HEK293 (cell line): ENCODE measurements around the gene APLNR.

Experiments used
- CTCF ChIA-PET: fragments of 350-600 bp; formaldehyde crosslinking; extraction: SDS; loops from one replicate; lab custom pipeline; 2021; ENCODE audit warnings: antibody characterized with exemption; lab: Yijun Ruan, JAX
- POLR2A ChIA-PET: fragments of 300-600 bp; formaldehyde crosslinking; extraction: SDS; loops from one replicate; lab custom pipeline; 2020; ENCODE audit warnings: antibody characterized with exemption, inconsistent platforms; lab: Yijun Ruan, JAX
- H3K27ac ChIP-seq: fragments of 200-500 bp; sonication (Bioruptor generic); 2 replicates; pipeline ENCODE4 v1.5.1; 2014; ENCODE audit warnings: low read depth, low read length, control low read depth, inconsistent platforms; ENCODE audit errors: extremely low read depth
- H3K36me3 ChIP-seq, 2 experiments: fragments of 200-500 bp in 1 of 2; sonication (Bioruptor generic) in 1 of 2; 1 replicate in 1 of 2; 2 replicates in 1 of 2; pipeline ENCODE4 v1.5.1; 2014 to 2017; ENCODE audit warnings: inconsistent platforms in 2 of 2, low read length in 2 of 2; ENCODE audit not compliant: control insufficient read depth in 2 of 2, insufficient read depth in 1 of 2
- H3K4me1 ChIP-seq: fragments of 200-500 bp; sonication (Bioruptor generic); 2 replicates; pipeline ENCODE4 v1.5.1; 2014; ENCODE audit warnings: mild to moderate bottlenecking, low read length, inconsistent platforms; ENCODE audit not compliant: control insufficient read depth, insufficient read depth
- H3K4me3 ChIP-seq: 2 replicates; pipeline ENCODE4 v1.5.1; 2011; ENCODE audit warnings: low read depth, mild to moderate bottlenecking, control low read depth, low read length, moderate library complexity
- H3K9me3 ChIP-seq: fragments of 200-500 bp; sonication (Bioruptor generic); 2 replicates; pipeline ENCODE4 v1.5.1; 2014; ENCODE audit warnings: low read depth, low read length, inconsistent platforms; ENCODE audit not compliant: control insufficient read depth, insufficient read depth
- GLIS1 ChIP-seq: fragments of 450-650 bp; formaldehyde crosslinking; IDR thresholded peaks from 2 replicates; pipeline ENCODE4 v1.5.1; 2016; ENCODE audit warnings: missing biosample characterization, missing genetic modification characterization
- HIC1 ChIP-seq: fragments of 450-650 bp; formaldehyde crosslinking; IDR thresholded peaks from 2 replicates; pipeline ENCODE4 v1.5.1; 2016; ENCODE audit warnings: missing biosample characterization, missing genetic modification characterization
- PRDM4 ChIP-seq: fragments of 450-650 bp; formaldehyde crosslinking; IDR thresholded peaks from 2 replicates; pipeline ENCODE4 v1.5.1; 2017; ENCODE audit warnings: missing biosample characterization, missing genetic modification characterization
- ZBTB20 ChIP-seq: fragments of 450-650 bp; formaldehyde crosslinking; IDR thresholded peaks from 2 replicates; pipeline ENCODE4 v1.5.1; 2016; ENCODE audit warnings: missing biosample characterization, missing genetic modification characterization
- ZBTB49 ChIP-seq: fragments of 450-650 bp; formaldehyde crosslinking; IDR thresholded peaks from 2 replicates; pipeline ENCODE4 v1.5.1; 2016; ENCODE audit warnings: missing biosample characterization, missing genetic modification characterization, low read depth
- ZNF133 ChIP-seq: fragments of 450-650 bp; formaldehyde crosslinking; IDR thresholded peaks from 2 replicates; pipeline ENCODE4 v1.5.1; 2016; ENCODE audit warnings: missing biosample characterization, missing genetic modification characterization
- ZNF169 ChIP-seq: fragments of 450-650 bp; formaldehyde crosslinking; IDR thresholded peaks from 2 replicates; pipeline ENCODE4 v1.5.1; 2016; ENCODE audit warnings: missing biosample characterization, missing genetic modification characterization
- ZNF274 ChIP-seq, 2 experiments: fragments of 200-500 bp in 1 of 2; fragments of 450-650 bp in 1 of 2; sonication (Bioruptor generic) in 1 of 2; formaldehyde crosslinking in 1 of 2; IDR thresholded peaks; 2 replicates each; pipeline versions ENCODE4 v1.5.1 to v1.6.1; 2014 to 2016; ENCODE audit warnings: borderline replicate concordance in 1 of 2, inconsistent platforms in 1 of 2, low read length in 1 of 2, missing biosample characterization in 1 of 2, missing genetic modification characterization in 1 of 2
- ZNF324 ChIP-seq: fragments of 450-650 bp; formaldehyde crosslinking; IDR thresholded peaks from 2 replicates; pipeline ENCODE4 v1.5.1; 2016; ENCODE audit warnings: missing biosample characterization, missing genetic modification characterization
- ZNF335 ChIP-seq: fragments of 450-650 bp; formaldehyde crosslinking; conservative IDR thresholded peaks from 2 replicates; pipeline ENCODE4 v1.5.1; 2016; ENCODE audit warnings: missing biosample characterization, missing genetic modification characterization
- ZNF404 ChIP-seq: fragments of 450-650 bp; formaldehyde crosslinking; IDR thresholded peaks from 2 replicates; pipeline ENCODE4 v1.5.1; 2017; ENCODE audit warnings: missing biosample characterization, missing genetic modification characterization
- ZNF549 ChIP-seq: fragments of 450-650 bp; IDR thresholded peaks from 2 replicates; pipeline ENCODE4 v1.5.1; 2018; ENCODE audit warnings: missing biosample characterization, missing genetic modification characterization, mild to moderate bottlenecking, inconsistent platforms, moderate library complexity
- ZNF600 ChIP-seq: fragments of 450-650 bp; formaldehyde crosslinking; IDR thresholded peaks from 2 replicates; pipeline ENCODE4 v1.5.1; 2016; ENCODE audit warnings: missing biosample characterization, missing genetic modification characterization
- ZNF658 ChIP-seq: fragments of 450-650 bp; formaldehyde crosslinking; IDR thresholded peaks from 2 replicates; pipeline ENCODE4; 2016; ENCODE audit warnings: missing biosample characterization, missing genetic modification characterization
- ZNF776 ChIP-seq: fragments of 450-650 bp; formaldehyde crosslinking; IDR thresholded peaks from 2 replicates; pipeline ENCODE4 v1.5.0; 2017; ENCODE audit warnings: missing biosample characterization, missing genetic modification characterization, borderline replicate concordance
- ZSCAN4 ChIP-seq: fragments of 450-650 bp; formaldehyde crosslinking; IDR thresholded peaks from 2 replicates; pipeline ENCODE4 v1.5.1; 2017; ENCODE audit warnings: missing biosample characterization, missing genetic modification characterization

The APLNR gene

GRCh38 chr11:57223601-57224000 is 13.4 kb downstream of the APLNR start (continued):
- TF ChIP-seq ZBTB49 (tag by site-specific recombination) (no peak), ZSCAN4 (tag by site-specific recombination) (no peak), ZNF133 (tag by site-specific recombination) (no peak), ZNF404 (no peak), ZNF549 (tag by site-specific recombination) (no peak), ZNF658 (tag by site-specific recombination) (no peak)
- TF ChIP-seq, all 188 proteins: peak for 0

- H3K36me3 ChIP-seq = no peaks in the 10 kb centered on the region
- ChIA-PET POLR2A (no interaction called here), CTCF (interaction anchor here (4.0 kb wide), 1 partner anchor 27 kb away, joined by 19 read pairs; no protein-coding TSS in a partner anchor)
- H3K27ac ChIP-seq = no peak overlapping the region
- TF ChIP-seq ZNF169 (tag by site-specific recombination) (no peak), ZNF776 (tag by site-specific recombination) (no peak), GLIS1 (no peak), HIC1 (tag by site-specific recombination) (no peak), PRDM4 (tag by site-specific recombination) (no peak)
- no peaks in the 10 kb centered on the region for H3K9me3 ChIP-seq
- H3K4me3 ChIP-seq = no peak overlapping the region
- no peaks in the 10 kb centered on the region for H3K4me1 ChIP-seq
Observed at GRCh38 chr11:57222239-57222638, 14.8 kb downstream of the APLNR start.

- H3K9me3 ChIP-seq = no peaks in the 10 kb centered on the region
- CTCF ChIA-PET = interaction anchor here (2.6 kb wide), 1 partner anchor 30 kb away, joined by 9 read pairs; no protein-coding TSS in a partner anchor
- no peaks in the 10 kb centered on the region for H3K4me1 ChIP-seq
- TF ChIP-seq ZNF274 (IDR thresholded peaks at IDR 0.05; ENCODE audit: low read length) (no peak), ZNF274 (tag by site-specific recombination; IDR thresholded peaks at IDR 0.05; ENCODE audit: borderline replicate concordance) (no peak), ZNF600 (tag by site-specific recombination) (no peak), ZNF335 (tag by site-specific recombination) (no peak), ZNF324 (tag by site-specific recombination) (no peak), ZBTB20 (tag by site-specific recombination) (no peak)
- H3K27ac ChIP-seq = no peak overlapping the region
- no peak overlapping the region for H3K4me3 ChIP-seq
- POLR2A ChIA-PET = no interaction called here
- no peaks in the 10 kb centered on the region for H3K36me3 ChIP-seq
Observed at GRCh38 chr11:57219021-57219627, 17.9 kb downstream of the APLNR start.
